ENCODE results near the gene LAMTOR3. TPM values are rescaled to one million over a fixed set of nuclear protein-coding genes. Genes with fewer than 3 reads are reported as not detected.
"Not testable (repeated sequence)": the region's sequence is repeated elsewhere in the genome, so short reads cannot be mapped to it uniquely, and the experiment has no call there.

The LAMTOR3 gene
- total RNA-seq, 1 experiment from 2014 or later = 51.8 TPM

GRCh38 chr4:99832321-99832720 lies 61.9 kb downstream of the LAMTOR3 start:
- DNase-seq (ENCODE audit: low read depth) = no peak

- DNase-seq (ENCODE audit: low read depth) = not testable (repeated sequence)
Measured at GRCh38 chr4:99830051-99830450, 64.2 kb downstream of the LAMTOR3 start.

DNA sequence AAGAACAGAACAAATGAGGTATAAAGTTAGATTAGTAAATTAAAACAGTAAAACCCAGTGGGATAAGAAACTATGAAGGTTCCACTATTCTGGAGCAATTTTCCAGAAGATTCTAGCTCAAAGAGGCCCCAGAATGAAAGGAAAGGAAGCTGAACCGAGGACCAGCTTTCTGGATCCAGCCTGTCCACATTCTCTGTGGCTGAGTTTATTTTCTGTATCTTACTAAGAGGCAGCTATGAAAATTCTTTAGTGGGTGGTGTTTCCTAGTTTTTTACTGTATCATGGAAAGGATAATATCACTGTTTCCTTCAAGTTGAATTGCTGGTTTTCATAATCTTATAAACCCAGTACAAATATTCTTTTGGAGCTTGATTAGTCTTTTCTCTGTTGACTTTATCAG lies 65.8 kb downstream of the LAMTOR3 start:
- no peak for DNase-seq (ENCODE audit: low read depth)

Other genes with a start within 250 kb of the LAMTOR3 start
- gene C4orf54, start 236.6 kb downstream of the LAMTOR3 start, total RNA-seq (2014; rRNA removed) = 0.19 and 0.29 TPM in 2 replicates
- not detected in 2 replicates for gene DAPP1, start 77.6 kb downstream of the LAMTOR3 start, total RNA-seq (2014; rRNA removed)
- 33.9 and 37.4 TPM in 2 replicates for gene DNAJB14, start 52.2 kb upstream of the LAMTOR3 start, total RNA-seq (2014; rRNA removed)
- 946 and 1,104 TPM in 2 replicates for gene H2AZ1, start 55.8 kb upstream of the LAMTOR3 start, total RNA-seq (2014; rRNA removed)